CD4-positive, alpha-beta T cell (primary cell): Measurements from ENCODE around the gene HRG. TPM values are rescaled to one million over a fixed set of nuclear protein-coding genes. Genes with fewer than 3 reads are reported as not detected.

Source experiments
- ATAC-seq: fragments of 200-7000 bp; cut with Tn5 transposase; one replicate; pipeline ENCODE4 v1.10.0; 2022; ENCODE audit warnings: mild to moderate bottlenecking; ENCODE audit not compliant: poor library complexity
- CTCF ChIA-PET: fragments of 350-600 bp; sonication (Branson Sonifier 250); formaldehyde crosslinking; loops from one replicate; lab custom pipeline; 2021; ENCODE audit warnings: antibody characterized with exemption, inconsistent platforms; lab: Charles Lee
- POLR2A ChIA-PET: fragments of 350-600 bp; sonication (Branson Sonifier 250); formaldehyde crosslinking; loops from one replicate; lab custom pipeline; 2021; ENCODE audit warnings: antibody characterized with exemption, inconsistent platforms; lab: Charles Lee
- DNase-seq, 14 experiments: peaks; one replicate each; pipeline ENCODE4 v3.0.0-alpha.2; 2013 to 2020; ENCODE audit warnings: mixed read lengths in 2 of 14
- H3K27ac ChIP-seq, 2 donors: one replicate each; pipeline versions ENCODE4 v1.5.1 to v1.7.0; 2013; ENCODE audit warnings: low read length in 2 of 2, low read depth in 1 of 2, mild to moderate bottlenecking in 1 of 2
- H3K27me3 ChIP-seq, 2 experiments: 1 replicate in 1 of 2; 2 replicates in 1 of 2; pipeline versions ENCODE4 v1.6.1 to v1.7.0; 2013; ENCODE audit warnings: low read length in 2 of 2, control low read depth in 1 of 2, mild to moderate bottlenecking in 1 of 2, moderate library complexity in 1 of 2; ENCODE audit not compliant: insufficient read depth in 2 of 2, control insufficient read depth in 1 of 2
- H3K36me3 ChIP-seq: one replicate; pipeline ENCODE4 v1.6.1; 2013; ENCODE audit warnings: low read length, control low read depth; ENCODE audit not compliant: insufficient read depth
- H3K4me1 ChIP-seq: one replicate; pipeline ENCODE4 v1.6.1; 2013; ENCODE audit warnings: low read length, control low read depth; ENCODE audit not compliant: insufficient read depth
- H3K4me3 ChIP-seq: one replicate; pipeline ENCODE4 v1.5.1; 2013; ENCODE audit warnings: mild to moderate bottlenecking, low read length, moderate library complexity
- H3K9me3 ChIP-seq, 2 experiments: 1 replicate in 1 of 2; 2 replicates in 1 of 2; pipeline versions ENCODE4 v1.6.1 to v1.7.0; 2013; ENCODE audit warnings: low read length in 2 of 2, mild to moderate bottlenecking in 2 of 2, control low read depth in 1 of 2, moderate library complexity in 1 of 2; ENCODE audit not compliant: control insufficient read depth in 1 of 2, insufficient read depth in 1 of 2
- H3K27ac Mint-ChIP-seq: one replicate; pipeline ENCODE4 v1.8.0; 2020; ENCODE audit warnings: mixed read lengths
- H3K27me3 Mint-ChIP-seq: one replicate; pipeline ENCODE4 v1.8.0; 2021; ENCODE audit warnings: mixed read lengths
- H3K36me3 Mint-ChIP-seq: one replicate; pipeline ENCODE4 v1.8.0; 2021; ENCODE audit warnings: low read depth, mixed read lengths
- H3K4me1 Mint-ChIP-seq: one replicate; pipeline ENCODE4 v1.8.0; 2021; ENCODE audit warnings: low read depth, mixed read lengths
- H3K4me3 Mint-ChIP-seq: one replicate; pipeline ENCODE4 v1.8.0; 2020; ENCODE audit warnings: mild to moderate bottlenecking, mixed read lengths
- H3K9me3 Mint-ChIP-seq: one replicate; pipeline ENCODE4 v1.8.0; 2020; ENCODE audit warnings: mixed read lengths
- intact Hi-C, 2 experiments: fragments of 100-400 bp; cut with DNase I in 1 of 2; cut with micrococcal nuclease in 1 of 2; formaldehyde crosslinking; loops; one replicate each; pipeline versions ENCODE4 v1.15.1 to v1.9.0; 2023 to 2025; cut with DNase I, micrococcal nuclease
- total RNA-seq, 174 experiments: library from RNA in 2 of 174; stranded (reverse) in 2 of 174; gene quantifications; one replicate each; pipeline ENCODE4 v1.2.3 and lab custom pipeline; 2021 to 2026
- TF ChIP-seq, protein P1 (sequence below): fragments of 200-600 bp; IDR thresholded peaks from one replicate; pipeline ENCODE4 v1.8.0; 2022; ENCODE audit warnings: antibody characterized with exemption, mild to moderate bottlenecking

The HRG gene
- total RNA-seq, 2 experiments from 2014 or later: not detected

DNA sequence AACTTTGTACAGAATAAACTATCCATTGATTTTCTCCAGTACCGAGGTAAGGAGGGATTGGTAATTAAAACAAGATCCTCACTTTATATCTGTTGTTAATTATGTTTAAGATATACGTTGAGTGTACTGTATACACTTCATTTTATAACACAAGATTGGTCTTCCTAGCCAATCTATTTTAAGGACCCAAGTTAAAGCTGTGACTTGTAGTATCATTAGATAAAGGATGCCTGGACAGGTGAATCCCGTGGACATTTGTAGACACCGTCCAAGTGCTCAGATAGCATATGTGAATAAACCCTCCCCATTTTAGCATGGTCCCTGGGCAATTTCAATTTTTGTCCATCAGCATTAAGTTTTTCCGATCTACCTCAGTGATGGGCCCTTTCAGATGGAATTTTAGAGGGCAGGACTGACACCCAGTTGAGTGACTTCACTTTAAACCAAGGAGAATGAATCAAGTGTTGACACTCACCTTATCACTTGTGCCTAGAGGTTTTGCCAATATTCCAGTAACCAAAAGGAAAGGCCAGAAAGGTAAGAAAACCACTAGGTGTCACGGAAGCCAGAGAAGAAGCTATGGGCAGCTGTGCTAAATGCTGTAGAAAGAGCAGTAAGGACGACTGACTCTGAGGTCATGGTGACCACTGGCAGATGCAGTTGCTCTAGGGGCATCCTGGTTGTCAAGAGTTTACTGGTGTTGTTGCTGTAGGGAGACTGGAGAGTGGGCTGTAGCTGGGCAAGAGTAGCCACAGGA, 43.7 kb upstream of the HRG start:
- H3K36me3 Mint-ChIP-seq: no peaks in the 10 kb centered on the region
- H3K4me3 Mint-ChIP-seq: no peak overlapping the region
- H3K4me1 Mint-ChIP-seq: peaks cover 3% of the 10 kb centered on the region
- DNase-seq (no peak), ATAC-seq (no peak)
- H3K27me3 Mint-ChIP-seq: peaks cover 32% of the 10 kb centered on the region
- peaks cover 0 to 5% of the 10 kb centered on the region in 2 experiments for H3K9me3 ChIP-seq
- H3K4me1 ChIP-seq: peaks cover 5% of the 10 kb centered on the region
- H3K36me3 ChIP-seq: no peaks in the 10 kb centered on the region
- H3K4me3 ChIP-seq: no peak overlapping the region
- peaks cover 4 to 9% of the 10 kb centered on the region in 2 experiments for H3K27me3 ChIP-seq
- H3K9me3 Mint-ChIP-seq: no peaks in the 10 kb centered on the region
- intact Hi-C loops: no loop called here
- no peak overlapping the region for H3K27ac ChIP-seq
- ChIA-PET POLR2A (no interaction called here), CTCF (no interaction called here)
- H3K27ac Mint-ChIP-seq: no peak overlapping the region
- TF ChIP-seq, protein P1, sequence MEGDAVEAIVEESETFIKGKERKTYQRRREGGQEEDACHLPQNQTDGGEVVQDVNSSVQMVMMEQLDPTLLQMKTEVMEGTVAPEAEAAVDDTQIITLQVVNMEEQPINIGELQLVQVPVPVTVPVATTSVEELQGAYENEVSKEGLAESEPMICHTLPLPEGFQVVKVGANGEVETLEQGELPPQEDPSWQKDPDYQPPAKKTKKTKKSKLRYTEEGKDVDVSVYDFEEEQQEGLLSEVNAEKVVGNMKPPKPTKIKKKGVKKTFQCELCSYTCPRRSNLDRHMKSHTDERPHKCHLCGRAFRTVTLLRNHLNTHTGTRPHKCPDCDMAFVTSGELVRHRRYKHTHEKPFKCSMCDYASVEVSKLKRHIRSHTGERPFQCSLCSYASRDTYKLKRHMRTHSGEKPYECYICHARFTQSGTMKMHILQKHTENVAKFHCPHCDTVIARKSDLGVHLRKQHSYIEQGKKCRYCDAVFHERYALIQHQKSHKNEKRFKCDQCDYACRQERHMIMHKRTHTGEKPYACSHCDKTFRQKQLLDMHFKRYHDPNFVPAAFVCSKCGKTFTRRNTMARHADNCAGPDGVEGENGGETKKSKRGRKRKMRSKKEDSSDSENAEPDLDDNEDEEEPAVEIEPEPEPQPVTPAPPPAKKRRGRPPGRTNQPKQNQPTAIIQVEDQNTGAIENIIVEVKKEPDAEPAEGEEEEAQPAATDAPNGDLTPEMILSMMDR: no peak

DNA sequence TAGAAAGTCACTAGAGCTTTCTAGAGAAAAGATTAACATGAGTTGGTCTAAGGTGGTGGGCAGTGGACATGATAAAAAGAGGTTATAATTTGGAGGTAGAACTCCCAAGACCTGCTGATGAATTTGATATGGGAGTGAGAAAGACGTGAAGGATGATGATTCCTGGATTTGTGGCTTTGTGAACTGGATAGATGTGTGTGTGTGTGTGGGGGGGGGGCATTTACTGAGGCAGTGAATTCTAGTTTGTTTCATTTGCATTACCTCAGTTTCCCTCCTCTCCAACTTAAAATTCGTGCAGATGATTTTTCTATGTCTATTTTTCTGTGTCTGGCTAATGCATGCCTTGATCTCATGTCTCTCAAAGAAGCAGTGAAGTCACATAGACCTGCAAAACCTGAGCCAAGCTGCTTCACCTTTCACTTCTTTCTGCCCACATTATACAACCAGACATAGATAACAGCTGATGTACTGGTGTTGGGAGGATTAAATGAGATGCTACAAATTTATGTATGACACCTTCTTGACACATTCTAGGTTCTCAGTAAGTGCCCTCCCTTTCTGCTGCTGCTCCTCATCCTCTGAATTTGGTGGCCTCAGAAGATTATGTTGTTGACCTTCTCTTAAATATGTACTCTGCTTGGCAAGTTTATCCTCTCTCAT, 43.0 kb upstream of the HRG start:
- H3K9me3 Mint-ChIP-seq: no peaks in the 10 kb centered on the region
- ChIA-PET CTCF (interaction anchor here (0.6 to 2.8 kb wide), 3 partner anchors 8 to 518 kb away, joined by 3 to 10 read pairs (median 7); no protein-coding TSS in a partner anchor), POLR2A (no interaction called here)
- H3K27ac ChIP-seq: no peak overlapping the region
- no peaks in the 10 kb centered on the region for H3K4me1 Mint-ChIP-seq
- DNase-seq: no peak
- no peaks in the 10 kb centered on the region for H3K36me3 ChIP-seq
- intact Hi-C loops: no loop called here
- peaks cover 0 to 5% of the 10 kb centered on the region in 2 experiments for H3K9me3 ChIP-seq
- peaks cover 27% of the 10 kb centered on the region for H3K27me3 Mint-ChIP-seq
- H3K4me3 ChIP-seq: no peak overlapping the region
- H3K27ac Mint-ChIP-seq: no peak overlapping the region
- no peak for ATAC-seq
- H3K27me3 ChIP-seq: peaks cover 4 to 9% of the 10 kb centered on the region in 2 experiments
- TF ChIP-seq, protein P1: no peak
- no peaks in the 10 kb centered on the region for H3K4me1 ChIP-seq
- no peak overlapping the region for H3K4me3 Mint-ChIP-seq
- H3K36me3 Mint-ChIP-seq: no peaks in the 10 kb centered on the region

DNA sequence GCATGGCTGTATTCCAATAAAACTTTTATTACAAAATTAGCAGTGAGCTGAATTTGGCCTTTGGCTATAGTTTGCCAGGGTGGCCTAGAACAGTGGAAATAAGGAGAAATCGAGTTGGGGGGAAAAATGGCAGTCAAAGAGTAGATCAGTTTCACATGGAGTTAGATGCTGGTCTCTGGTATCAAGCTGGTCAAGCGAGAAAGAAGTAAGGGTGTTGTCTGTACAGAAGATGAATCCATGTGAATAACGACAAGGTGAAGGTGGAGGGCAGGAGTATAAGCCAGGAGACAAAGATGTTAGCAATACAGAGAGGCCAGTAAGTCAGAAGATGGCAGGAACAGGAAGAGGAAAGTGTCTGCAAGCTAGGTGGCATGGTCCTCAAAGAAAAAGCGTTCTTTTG, 41.2 kb upstream of the HRG start:
- Histone ChIP-seq H3K4me1 (no peaks in the 10 kb centered on the region), H3K27ac (no peak overlapping the region), H3K27me3 (peaks cover 0 to 4% of the 10 kb centered on the region in 2 experiments), H3K36me3 (no peaks in the 10 kb centered on the region), H3K9me3 (peaks cover 0 to 5% of the 10 kb centered on the region in 2 experiments), H3K4me3 (no peak overlapping the region)
- no peak for ATAC-seq
- DNase-seq: no peak
- H3K4me1 Mint-ChIP-seq: no peaks in the 10 kb centered on the region
- intact Hi-C loops: no loop called here
- TF ChIP-seq, protein P1: no peak
- no peak overlapping the region for H3K4me3 Mint-ChIP-seq
- no peak overlapping the region for H3K27ac Mint-ChIP-seq
- H3K27me3 Mint-ChIP-seq: peaks cover 25% of the 10 kb centered on the region
- ChIA-PET CTCF (interaction anchor here (2.8 kb wide), 1 partner anchor 10 kb away, joined by 10 read pairs; no protein-coding TSS in a partner anchor), POLR2A (no interaction called here)
- no peaks in the 10 kb centered on the region for H3K9me3 Mint-ChIP-seq
- no peaks in the 10 kb centered on the region for H3K36me3 Mint-ChIP-seq
